Karpas-422 (cell line): ENCODE results near the gene PTH1R. TPM values are rescaled to one million over a fixed set of nuclear protein-coding genes. Genes with fewer than 3 reads are reported as not detected.
A peak's percentile ranks its signal among the peaks of the same experiment; 100 is the strongest.

ENCODE experiments used
- DNase-seq: peaks from one replicate; pipeline ENCODE4 v3.0.0-alpha.2; 2015
- H2AFZ ChIP-seq: fragments of 200-600 bp; sonication (generic); 2 replicates; pipeline ENCODE4 v1.6.1; 2014; ENCODE audit warnings: antibody characterized with exemption, low read length, mixed read lengths
- H3K27ac ChIP-seq: fragments of 200-600 bp; sonication (generic); 2 replicates; pipeline ENCODE4 v1.5.1; 2014; ENCODE audit warnings: mild to moderate bottlenecking, low read length, moderate library complexity
- H3K27me3 ChIP-seq: fragments of 200-600 bp; sonication (generic); 2 replicates; pipeline ENCODE4 v1.6.1; 2014; ENCODE audit warnings: low read length, mixed read lengths
- H3K36me3 ChIP-seq: fragments of 200-600 bp; sonication (generic); 2 replicates; pipeline ENCODE4 v1.6.1; 2014; ENCODE audit warnings: low read length, mixed read lengths; ENCODE audit not compliant: insufficient read depth
- H3K4me1 ChIP-seq: fragments of 200-600 bp; sonication (generic); 2 replicates; pipeline ENCODE4 v1.6.1; 2014; ENCODE audit warnings: mild to moderate bottlenecking, low read length, mixed read lengths
- H3K4me2 ChIP-seq: fragments of 200-600 bp; sonication (generic); 2 replicates; pipeline ENCODE4 v1.6.1; 2014; ENCODE audit warnings: low read length, low read depth, mild to moderate bottlenecking; ENCODE audit not compliant: poor library complexity, severe bottlenecking
- H3K4me3 ChIP-seq: fragments of 200-600 bp; sonication (generic); 2 replicates; pipeline ENCODE4 v1.5.1; 2014; ENCODE audit warnings: mild to moderate bottlenecking, antibody characterized with exemption, low read length, mixed read lengths
- H3K79me2 ChIP-seq: fragments of 200-600 bp; sonication (generic); 2 replicates; pipeline ENCODE4 v1.6.1; 2014; ENCODE audit warnings: mild to moderate bottlenecking, low read length, mixed read lengths
- H3K9ac ChIP-seq: fragments of 200-600 bp; sonication (generic); 2 replicates; pipeline ENCODE4 v1.6.0; 2014; ENCODE audit warnings: low read length
- H3K9me2 ChIP-seq: fragments of 200-600 bp; sonication (generic), shearing (Covaris generic); replicated peaks from 2 replicates; pipeline ENCODE4 v1.6.0; 2014; ENCODE audit warnings: mild to moderate bottlenecking, low read length, moderate library complexity; ENCODE audit not compliant: insufficient read depth
- H3K9me3 ChIP-seq: fragments of 300-700, 200-600 bp; sonication (generic); 2 replicates; pipeline ENCODE4 v1.6.1; 2014; ENCODE audit warnings: low read length, mixed read lengths
- H4K20me1 ChIP-seq: fragments of 200-600 bp; sonication (generic); 2 replicates; pipeline ENCODE4 v1.6.1; 2014; ENCODE audit warnings: mild to moderate bottlenecking, antibody characterized with exemption, low read length, low read depth; ENCODE audit not compliant: insufficient read depth
- total RNA-seq: library from RNA; depleted of rRNA; stranded (reverse); fragments of >200 nt; shearing (Covaris generic); gene quantifications from 2 replicates; pipeline ENCODE4 v1.2.3, GENCODE V29; 2014; ENCODE audit warnings: low replicate concordance

Gene PTH1R
- total RNA-seq, 1 experiment from 2014 or later: not detected

GRCh38 chr3:46917257-46917656 is 39.7 kb downstream of the PTH1R start:
- Histone ChIP-seq H2AFZ (no peak overlapping the region), H3K4me1 (no peaks in the 10 kb centered on the region), H3K4me2 (no peak overlapping the region), H3K4me3 (no peak overlapping the region), H3K27me3 (no peaks in the 10 kb centered on the region), H3K27ac (peak overlapping the region; percentile 32; the same call in 1 of the 2 replicates), H4K20me1 (no peaks in the 10 kb centered on the region), H3K9me3 (no peaks in the 10 kb centered on the region), H3K9ac (no peak overlapping the region), H3K79me2 (no peaks in the 10 kb centered on the region), H3K36me3 (peaks cover 58% of the 10 kb centered on the region), H3K9me2 (no peaks in the 10 kb centered on the region)
- peak; percentile 42 for DNase-seq

GRCh38 chr3:46918202-46918601 is 40.7 kb downstream of the PTH1R start:
- no peak overlapping the region for H3K4me2 ChIP-seq
- H3K4me1 ChIP-seq: no peaks in the 10 kb centered on the region
- H2AFZ ChIP-seq: no peak overlapping the region
- no peak for DNase-seq
- H3K9ac ChIP-seq: no peak overlapping the region
- peak overlapping the region; percentile 5; the same call in 1 of the 2 replicates for H3K27ac ChIP-seq
- H3K9me3 ChIP-seq: no peaks in the 10 kb centered on the region
- H4K20me1 ChIP-seq: no peaks in the 10 kb centered on the region
- H3K27me3 ChIP-seq: no peaks in the 10 kb centered on the region
- H3K79me2 ChIP-seq: no peaks in the 10 kb centered on the region
- peaks cover 67% of the 10 kb centered on the region for H3K36me3 ChIP-seq
- H3K9me2 ChIP-seq: no peaks in the 10 kb centered on the region
- H3K4me3 ChIP-seq: no peak overlapping the region

GRCh38 chr3:46918634-46919033 is 41.1 kb downstream of the PTH1R start:
- peaks cover 70% of the 10 kb centered on the region for H3K36me3 ChIP-seq

GRCh38 chr3:46921041-46921440 is 43.5 kb downstream of the PTH1R start:
- Histone ChIP-seq H3K4me3 (no peak overlapping the region), H3K79me2 (peaks cover 17% of the 10 kb centered on the region), H3K27ac (no peak overlapping the region), H3K9ac (no peak overlapping the region), H3K9me3 (no peaks in the 10 kb centered on the region), H3K4me1 (peaks cover 18% of the 10 kb centered on the region), H2AFZ (no peak overlapping the region), H3K9me2 (no peaks in the 10 kb centered on the region), H3K36me3 (peaks cover 91% of the 10 kb centered on the region), H3K4me2 (no peak overlapping the region), H3K27me3 (no peaks in the 10 kb centered on the region), H4K20me1 (no peaks in the 10 kb centered on the region)
- DNase-seq: no peak

More at GRCh38 chr3:46918634-46919033, 41.1 kb downstream of the PTH1R start:
- Histone ChIP-seq H3K79me2 (no peaks in the 10 kb centered on the region), H3K4me2 (no peak overlapping the region), H3K4me1 (no peaks in the 10 kb centered on the region), H3K9me3 (no peaks in the 10 kb centered on the region), H3K27ac (no peak overlapping the region), H4K20me1 (no peaks in the 10 kb centered on the region), H2AFZ (no peak overlapping the region), H3K9ac (no peak overlapping the region), H3K4me3 (no peak overlapping the region), H3K27me3 (no peaks in the 10 kb centered on the region), H3K9me2 (no peaks in the 10 kb centered on the region)
- no peak for DNase-seq

GRCh38 chr3:46921871-46922271 is 44.4 kb downstream of the PTH1R start:
- Histone ChIP-seq H3K79me2 (peaks cover 23% of the 10 kb centered on the region), H3K9ac (no peak overlapping the region), H3K9me2 (no peaks in the 10 kb centered on the region), H3K27ac (no peak overlapping the region), H3K4me2 (no peak overlapping the region), H3K36me3 (peaks cover 89% of the 10 kb centered on the region), H3K4me3 (no peak overlapping the region), H3K27me3 (no peaks in the 10 kb centered on the region), H4K20me1 (no peaks in the 10 kb centered on the region), H3K4me1 (peaks cover 26% of the 10 kb centered on the region), H2AFZ (no peak overlapping the region), H3K9me3 (no peaks in the 10 kb centered on the region)
- DNase-seq: no peak

- Histone ChIP-seq H3K9me2 (no peaks in the 10 kb centered on the region), H3K4me1 (peaks cover 32% of the 10 kb centered on the region), H2AFZ (no peak overlapping the region), H3K9me3 (no peaks in the 10 kb centered on the region), H3K9ac (no peak overlapping the region), H3K4me3 (no peak overlapping the region), H4K20me1 (no peaks in the 10 kb centered on the region), H3K4me2 (no peak overlapping the region), H3K27me3 (no peaks in the 10 kb centered on the region), H3K79me2 (peaks cover 23% of the 10 kb centered on the region), H3K36me3 (peaks cover 84% of the 10 kb centered on the region), H3K27ac (no peak overlapping the region)
- no peak for DNase-seq
Observed at GRCh38 chr3:46922426-46922825, 44.9 kb downstream of the PTH1R start.

- Histone ChIP-seq H3K9ac (no peak overlapping the region), H4K20me1 (no peaks in the 10 kb centered on the region), H2AFZ (no peak overlapping the region), H3K79me2 (peaks cover 23% of the 10 kb centered on the region), H3K9me2 (no peaks in the 10 kb centered on the region), H3K27me3 (no peaks in the 10 kb centered on the region), H3K4me3 (no peak overlapping the region), H3K9me3 (no peaks in the 10 kb centered on the region), H3K4me2 (no peak overlapping the region), H3K36me3 (peaks cover 78% of the 10 kb centered on the region), H3K27ac (no peak overlapping the region), H3K4me1 (peaks cover 38% of the 10 kb centered on the region)
- DNase-seq: no peak
Observed at GRCh38 chr3:46922871-46923558, 45.5 kb downstream of the PTH1R start.

GRCh38 chr3:46923559-46924350 is 46.2 kb downstream of the PTH1R start:
- H3K9ac ChIP-seq: no peak overlapping the region
- H3K36me3 ChIP-seq: peaks cover 70% of the 10 kb centered on the region
- H3K79me2 ChIP-seq: peaks cover 23% of the 10 kb centered on the region

More at GRCh38 chr3:46923559-46924350, 46.2 kb downstream of the PTH1R start:
- H3K27ac ChIP-seq: peak overlapping the region; percentile 57
- H4K20me1 ChIP-seq: no peaks in the 10 kb centered on the region
- H2AFZ ChIP-seq: no peak overlapping the region
- no peaks in the 10 kb centered on the region for H3K9me3 ChIP-seq
- peaks cover 45% of the 10 kb centered on the region for H3K4me1 ChIP-seq
- peak; percentile 79 for DNase-seq
- no peaks in the 10 kb centered on the region for H3K9me2 ChIP-seq
- no peaks in the 10 kb centered on the region for H3K27me3 ChIP-seq
- H3K4me2 ChIP-seq: no peak overlapping the region
- H3K4me3 ChIP-seq: no peak overlapping the region
